GM23338 (cell line): ENCODE data around the gene CAMTA1. TPM values are rescaled to one million over a fixed set of nuclear protein-coding genes. Genes with fewer than 3 reads are reported as not detected.

ENCODE experiments used
- ATAC-seq: fragments of 200-7000 bp; cut with Tn5 transposase; 3 replicates; pipeline ENCODE4 v1.9.1; 2020
- DNase-seq: peaks from one replicate; pipeline ENCODE4 v3.0.0-alpha.2; 2015; ENCODE audit warnings: low spot score
- H2AFZ ChIP-seq: fragments of 200-600 bp; sonication (generic); 2 replicates; pipeline ENCODE4 v1.8.0; 2016; ENCODE audit warnings: antibody characterized with exemption, mild to moderate bottlenecking, moderate library complexity
- H3F3A ChIP-seq: fragments of 200-600 bp; sonication (generic); replicated peaks from 2 replicates; pipeline ENCODE4 v1.8.0; 2017; ENCODE audit warnings: antibody characterized with exemption, mixed run types, low read depth
- H3K27ac ChIP-seq: fragments of 200-600 bp; sonication (generic); 2 replicates; pipeline ENCODE4 v1.6.1; 2016; ENCODE audit warnings: low read depth
- H3K27me3 ChIP-seq: fragments of 200-600 bp; sonication (generic); 2 replicates; pipeline ENCODE4 v1.8.0; 2016; ENCODE audit warnings: mild to moderate bottlenecking, mixed run types, moderate library complexity; ENCODE audit not compliant: insufficient read depth
- H3K36me3 ChIP-seq: fragments of 200-600 bp; sonication (generic); 2 replicates; pipeline ENCODE4 v1.8.0; 2016; ENCODE audit warnings: mild to moderate bottlenecking; ENCODE audit not compliant: insufficient read depth
- H3K4me1 ChIP-seq: fragments of 200-600 bp; sonication (generic); 2 replicates; pipeline ENCODE4 v1.8.0; 2016; ENCODE audit warnings: mild to moderate bottlenecking, moderate library complexity; ENCODE audit not compliant: insufficient read depth
- H3K4me2 ChIP-seq: fragments of 200-600 bp; sonication (generic); 2 replicates; pipeline ENCODE4 v1.7.1; 2017; ENCODE audit warnings: mixed run types
- H3K4me3 ChIP-seq: fragments of 200-600 bp; sonication (generic); 2 replicates; pipeline ENCODE4 v1.6.1; 2016; ENCODE audit warnings: mixed run types
- H3K79me2 ChIP-seq: fragments of 200-600 bp; sonication (generic); replicated peaks from 2 replicates; pipeline ENCODE4 v1.8.0; 2017; ENCODE audit warnings: mild to moderate bottlenecking; ENCODE audit not compliant: insufficient read depth
- H3K9me2 ChIP-seq: fragments of 200-600 bp; sonication (generic); 2 replicates; pipeline ENCODE4 v1.8.0; 2017; ENCODE audit not compliant: insufficient read depth
- H4K20me1 ChIP-seq: fragments of 200-600 bp; sonication (generic); replicated peaks from 2 replicates; pipeline ENCODE4 v1.8.0; 2017; ENCODE audit warnings: mild to moderate bottlenecking; ENCODE audit not compliant: insufficient read depth
- H3K27ac Mint-ChIP-seq: 2 replicates; pipeline ENCODE4 v1.8.0; 2020; ENCODE audit warnings: inconsistent platforms, mild to moderate bottlenecking, moderate library complexity, mixed read lengths
- H3K27me3 Mint-ChIP-seq: 3 replicates; pipeline ENCODE4 v1.8.0; 2022; ENCODE audit warnings: low read depth, mild to moderate bottlenecking, moderate library complexity, mixed read lengths, inconsistent platforms; ENCODE audit not compliant: insufficient read depth, poor library complexity
- H3K36me3 Mint-ChIP-seq: 3 replicates; pipeline ENCODE4 v1.8.0; 2021; ENCODE audit warnings: low read depth, mild to moderate bottlenecking, inconsistent platforms, moderate library complexity, mixed read lengths
- H3K4me1 Mint-ChIP-seq: 3 replicates; pipeline ENCODE4 v1.8.0; 2020; ENCODE audit warnings: mild to moderate bottlenecking, inconsistent platforms, mixed read lengths
- H3K4me3 Mint-ChIP-seq: 3 replicates; pipeline ENCODE4 v1.8.0; 2021; ENCODE audit warnings: moderate library complexity, mild to moderate bottlenecking, inconsistent platforms, mixed read lengths
- H3K9me3 Mint-ChIP-seq: 3 replicates; pipeline ENCODE4 v1.8.0; 2020; ENCODE audit warnings: moderate library complexity, mild to moderate bottlenecking, inconsistent platforms, mixed read lengths
- CREB1 ChIP-seq: fragments of 250-450 bp; sonication (Bioruptor Pico); IDR thresholded peaks from 2 replicates; pipeline ENCODE4 v1.5.0; 2020; ENCODE audit warnings: low read depth, mild to moderate bottlenecking, moderate library complexity
- EZH2phosphoT487 ChIP-seq: fragments of 200-600 bp; sonication (generic); IDR thresholded peaks from one replicate; pipeline ENCODE4 v1.8.1; 2018; ENCODE audit warnings: antibody characterized with exemption; ENCODE audit not compliant: unreplicated experiment
- POLR2AphosphoS5 ChIP-seq: IDR thresholded peaks from 2 replicates; pipeline ENCODE4 v1.6.1; 2016; ENCODE audit warnings: antibody characterized with exemption, low read depth
- STAT1 ChIP-seq: IDR thresholded peaks from one replicate; pipeline ENCODE4 v1.6.1; 2016; ENCODE audit warnings: antibody characterized with exemption; ENCODE audit not compliant: unreplicated experiment
- ZNF114 ChIP-seq: fragments of 250-450 bp; sonication (Bioruptor Pico); IDR thresholded peaks from 2 replicates; pipeline ENCODE4 v1.5.0; 2020; ENCODE audit warnings: mild to moderate bottlenecking, moderate library complexity
- polyA plus RNA-seq: library from polyadenylated mRNA; unstranded; fragments of >200 nt; fragmentation: Nextera tagmentation; extraction: Ambion mirVana; gene quantifications from 2 replicates; pipeline ENCODE4 v1.2.1, GENCODE V29; 2016
- total RNA-seq: library from RNA; depleted of rRNA; stranded (reverse); fragments of >200 nt; shearing (Covaris generic); gene quantifications from 2 replicates; pipeline ENCODE4 v1.2.3, GENCODE V29; 2014
- TF ChIP-seq, protein P1 (sequence below): IDR thresholded peaks from 2 replicates; pipeline ENCODE4 v1.6.1; 2016; ENCODE audit warnings: antibody characterized with exemption
- TF ChIP-seq, protein P2 (sequence below), 2 experiments: fragments of 200-600 bp in 1 of 2; sonication (generic) in 1 of 2; conservative IDR thresholded peaks; 2 replicates each; pipeline versions ENCODE4 v1.5.1 to v1.6.1; 2016 to 2017; ENCODE audit warnings: antibody characterized with exemption in 2 of 2, low read depth in 2 of 2, mild to moderate bottlenecking in 2 of 2, moderate library complexity in 1 of 2
- TF ChIP-seq, protein P3 (sequence below): IDR thresholded peaks from one replicate; pipeline ENCODE4 v1.6.1; 2018; ENCODE audit warnings: antibody characterized with exemption; ENCODE audit not compliant: unreplicated experiment
- TF ChIP-seq, protein P4 (sequence below): fragments of 250-450 bp; sonication (Bioruptor Pico); IDR thresholded peaks from 2 replicates; pipeline ENCODE4 v1.5.0; 2020; ENCODE audit warnings: mild to moderate bottlenecking, moderate library complexity

Gene CAMTA1
- total and polyA plus RNA-seq, 2 experiments from 2014 or later, result 115 to 519 TPM

DNA sequence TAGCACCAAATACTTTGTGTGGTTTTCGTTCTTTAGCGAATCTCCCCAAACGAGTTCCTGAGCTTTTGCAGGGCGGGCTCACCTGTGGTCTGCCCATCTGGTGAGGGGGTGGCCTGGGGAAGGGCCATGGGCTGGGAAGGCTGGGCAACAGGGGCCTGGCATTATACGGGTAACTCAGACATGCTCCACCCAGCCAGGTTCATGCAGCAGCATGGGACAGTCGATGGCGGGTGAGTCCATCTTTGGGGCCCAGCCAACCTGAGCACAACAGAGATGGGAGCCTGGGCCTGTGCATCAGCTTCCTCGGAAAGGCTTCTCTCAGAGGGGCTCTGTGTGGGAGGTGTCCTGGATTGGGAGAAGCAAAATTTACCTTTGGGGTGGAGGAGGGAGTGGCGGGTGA lies 302.6 kb downstream of the CAMTA1 start:
- Mint-ChIP-seq H3K27ac (no peak overlapping the region), H3K4me1 (no peaks in the 10 kb centered on the region), H3K36me3 (no peaks in the 10 kb centered on the region), H3K4me3 (no peak overlapping the region), H3K9me3 (no peaks in the 10 kb centered on the region), H3K27me3 (no peaks in the 10 kb centered on the region)
- no peak for ATAC-seq
- H3K9me2 ChIP-seq, result no peaks in the 10 kb centered on the region
- DNase-seq, result no peak
- H2AFZ ChIP-seq, result no peak overlapping the region
- no peak overlapping the region for H3K27ac ChIP-seq
- no peaks in the 10 kb centered on the region for H4K20me1 ChIP-seq
- no peaks in the 10 kb centered on the region for H3K4me1 ChIP-seq
- H3K4me2 ChIP-seq, result no peak overlapping the region
- TF ChIP-seq, protein P1, sequence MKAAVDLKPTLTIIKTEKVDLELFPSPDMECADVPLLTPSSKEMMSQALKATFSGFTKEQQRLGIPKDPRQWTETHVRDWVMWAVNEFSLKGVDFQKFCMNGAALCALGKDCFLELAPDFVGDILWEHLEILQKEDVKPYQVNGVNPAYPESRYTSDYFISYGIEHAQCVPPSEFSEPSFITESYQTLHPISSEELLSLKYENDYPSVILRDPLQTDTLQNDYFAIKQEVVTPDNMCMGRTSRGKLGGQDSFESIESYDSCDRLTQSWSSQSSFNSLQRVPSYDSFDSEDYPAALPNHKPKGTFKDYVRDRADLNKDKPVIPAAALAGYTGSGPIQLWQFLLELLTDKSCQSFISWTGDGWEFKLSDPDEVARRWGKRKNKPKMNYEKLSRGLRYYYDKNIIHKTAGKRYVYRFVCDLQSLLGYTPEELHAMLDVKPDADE, result no peak
- no peak for TF ChIP-seq STAT1
- TF ChIP-seq POLR2AphosphoS5, result no peak
- no peak for TF ChIP-seq CREB1 (CRISPR knock-in tag)
- no peak for TF ChIP-seq ZNF114 (CRISPR knock-in tag)
- TF ChIP-seq, protein P2, sequence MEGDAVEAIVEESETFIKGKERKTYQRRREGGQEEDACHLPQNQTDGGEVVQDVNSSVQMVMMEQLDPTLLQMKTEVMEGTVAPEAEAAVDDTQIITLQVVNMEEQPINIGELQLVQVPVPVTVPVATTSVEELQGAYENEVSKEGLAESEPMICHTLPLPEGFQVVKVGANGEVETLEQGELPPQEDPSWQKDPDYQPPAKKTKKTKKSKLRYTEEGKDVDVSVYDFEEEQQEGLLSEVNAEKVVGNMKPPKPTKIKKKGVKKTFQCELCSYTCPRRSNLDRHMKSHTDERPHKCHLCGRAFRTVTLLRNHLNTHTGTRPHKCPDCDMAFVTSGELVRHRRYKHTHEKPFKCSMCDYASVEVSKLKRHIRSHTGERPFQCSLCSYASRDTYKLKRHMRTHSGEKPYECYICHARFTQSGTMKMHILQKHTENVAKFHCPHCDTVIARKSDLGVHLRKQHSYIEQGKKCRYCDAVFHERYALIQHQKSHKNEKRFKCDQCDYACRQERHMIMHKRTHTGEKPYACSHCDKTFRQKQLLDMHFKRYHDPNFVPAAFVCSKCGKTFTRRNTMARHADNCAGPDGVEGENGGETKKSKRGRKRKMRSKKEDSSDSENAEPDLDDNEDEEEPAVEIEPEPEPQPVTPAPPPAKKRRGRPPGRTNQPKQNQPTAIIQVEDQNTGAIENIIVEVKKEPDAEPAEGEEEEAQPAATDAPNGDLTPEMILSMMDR (conservative IDR thresholded peaks at IDR 0.05; ENCODE audit: low read depth in 2 of 2), result no peak
- TF ChIP-seq, protein P3, sequence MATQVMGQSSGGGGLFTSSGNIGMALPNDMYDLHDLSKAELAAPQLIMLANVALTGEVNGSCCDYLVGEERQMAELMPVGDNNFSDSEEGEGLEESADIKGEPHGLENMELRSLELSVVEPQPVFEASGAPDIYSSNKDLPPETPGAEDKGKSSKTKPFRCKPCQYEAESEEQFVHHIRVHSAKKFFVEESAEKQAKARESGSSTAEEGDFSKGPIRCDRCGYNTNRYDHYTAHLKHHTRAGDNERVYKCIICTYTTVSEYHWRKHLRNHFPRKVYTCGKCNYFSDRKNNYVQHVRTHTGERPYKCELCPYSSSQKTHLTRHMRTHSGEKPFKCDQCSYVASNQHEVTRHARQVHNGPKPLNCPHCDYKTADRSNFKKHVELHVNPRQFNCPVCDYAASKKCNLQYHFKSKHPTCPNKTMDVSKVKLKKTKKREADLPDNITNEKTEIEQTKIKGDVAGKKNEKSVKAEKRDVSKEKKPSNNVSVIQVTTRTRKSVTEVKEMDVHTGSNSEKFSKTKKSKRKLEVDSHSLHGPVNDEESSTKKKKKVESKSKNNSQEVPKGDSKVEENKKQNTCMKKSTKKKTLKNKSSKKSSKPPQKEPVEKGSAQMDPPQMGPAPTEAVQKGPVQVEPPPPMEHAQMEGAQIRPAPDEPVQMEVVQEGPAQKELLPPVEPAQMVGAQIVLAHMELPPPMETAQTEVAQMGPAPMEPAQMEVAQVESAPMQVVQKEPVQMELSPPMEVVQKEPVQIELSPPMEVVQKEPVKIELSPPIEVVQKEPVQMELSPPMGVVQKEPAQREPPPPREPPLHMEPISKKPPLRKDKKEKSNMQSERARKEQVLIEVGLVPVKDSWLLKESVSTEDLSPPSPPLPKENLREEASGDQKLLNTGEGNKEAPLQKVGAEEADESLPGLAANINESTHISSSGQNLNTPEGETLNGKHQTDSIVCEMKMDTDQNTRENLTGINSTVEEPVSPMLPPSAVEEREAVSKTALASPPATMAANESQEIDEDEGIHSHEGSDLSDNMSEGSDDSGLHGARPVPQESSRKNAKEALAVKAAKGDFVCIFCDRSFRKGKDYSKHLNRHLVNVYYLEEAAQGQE, result no peak
- TF ChIP-seq EZH2phosphoT487, result no peak
- TF ChIP-seq, protein P4, sequence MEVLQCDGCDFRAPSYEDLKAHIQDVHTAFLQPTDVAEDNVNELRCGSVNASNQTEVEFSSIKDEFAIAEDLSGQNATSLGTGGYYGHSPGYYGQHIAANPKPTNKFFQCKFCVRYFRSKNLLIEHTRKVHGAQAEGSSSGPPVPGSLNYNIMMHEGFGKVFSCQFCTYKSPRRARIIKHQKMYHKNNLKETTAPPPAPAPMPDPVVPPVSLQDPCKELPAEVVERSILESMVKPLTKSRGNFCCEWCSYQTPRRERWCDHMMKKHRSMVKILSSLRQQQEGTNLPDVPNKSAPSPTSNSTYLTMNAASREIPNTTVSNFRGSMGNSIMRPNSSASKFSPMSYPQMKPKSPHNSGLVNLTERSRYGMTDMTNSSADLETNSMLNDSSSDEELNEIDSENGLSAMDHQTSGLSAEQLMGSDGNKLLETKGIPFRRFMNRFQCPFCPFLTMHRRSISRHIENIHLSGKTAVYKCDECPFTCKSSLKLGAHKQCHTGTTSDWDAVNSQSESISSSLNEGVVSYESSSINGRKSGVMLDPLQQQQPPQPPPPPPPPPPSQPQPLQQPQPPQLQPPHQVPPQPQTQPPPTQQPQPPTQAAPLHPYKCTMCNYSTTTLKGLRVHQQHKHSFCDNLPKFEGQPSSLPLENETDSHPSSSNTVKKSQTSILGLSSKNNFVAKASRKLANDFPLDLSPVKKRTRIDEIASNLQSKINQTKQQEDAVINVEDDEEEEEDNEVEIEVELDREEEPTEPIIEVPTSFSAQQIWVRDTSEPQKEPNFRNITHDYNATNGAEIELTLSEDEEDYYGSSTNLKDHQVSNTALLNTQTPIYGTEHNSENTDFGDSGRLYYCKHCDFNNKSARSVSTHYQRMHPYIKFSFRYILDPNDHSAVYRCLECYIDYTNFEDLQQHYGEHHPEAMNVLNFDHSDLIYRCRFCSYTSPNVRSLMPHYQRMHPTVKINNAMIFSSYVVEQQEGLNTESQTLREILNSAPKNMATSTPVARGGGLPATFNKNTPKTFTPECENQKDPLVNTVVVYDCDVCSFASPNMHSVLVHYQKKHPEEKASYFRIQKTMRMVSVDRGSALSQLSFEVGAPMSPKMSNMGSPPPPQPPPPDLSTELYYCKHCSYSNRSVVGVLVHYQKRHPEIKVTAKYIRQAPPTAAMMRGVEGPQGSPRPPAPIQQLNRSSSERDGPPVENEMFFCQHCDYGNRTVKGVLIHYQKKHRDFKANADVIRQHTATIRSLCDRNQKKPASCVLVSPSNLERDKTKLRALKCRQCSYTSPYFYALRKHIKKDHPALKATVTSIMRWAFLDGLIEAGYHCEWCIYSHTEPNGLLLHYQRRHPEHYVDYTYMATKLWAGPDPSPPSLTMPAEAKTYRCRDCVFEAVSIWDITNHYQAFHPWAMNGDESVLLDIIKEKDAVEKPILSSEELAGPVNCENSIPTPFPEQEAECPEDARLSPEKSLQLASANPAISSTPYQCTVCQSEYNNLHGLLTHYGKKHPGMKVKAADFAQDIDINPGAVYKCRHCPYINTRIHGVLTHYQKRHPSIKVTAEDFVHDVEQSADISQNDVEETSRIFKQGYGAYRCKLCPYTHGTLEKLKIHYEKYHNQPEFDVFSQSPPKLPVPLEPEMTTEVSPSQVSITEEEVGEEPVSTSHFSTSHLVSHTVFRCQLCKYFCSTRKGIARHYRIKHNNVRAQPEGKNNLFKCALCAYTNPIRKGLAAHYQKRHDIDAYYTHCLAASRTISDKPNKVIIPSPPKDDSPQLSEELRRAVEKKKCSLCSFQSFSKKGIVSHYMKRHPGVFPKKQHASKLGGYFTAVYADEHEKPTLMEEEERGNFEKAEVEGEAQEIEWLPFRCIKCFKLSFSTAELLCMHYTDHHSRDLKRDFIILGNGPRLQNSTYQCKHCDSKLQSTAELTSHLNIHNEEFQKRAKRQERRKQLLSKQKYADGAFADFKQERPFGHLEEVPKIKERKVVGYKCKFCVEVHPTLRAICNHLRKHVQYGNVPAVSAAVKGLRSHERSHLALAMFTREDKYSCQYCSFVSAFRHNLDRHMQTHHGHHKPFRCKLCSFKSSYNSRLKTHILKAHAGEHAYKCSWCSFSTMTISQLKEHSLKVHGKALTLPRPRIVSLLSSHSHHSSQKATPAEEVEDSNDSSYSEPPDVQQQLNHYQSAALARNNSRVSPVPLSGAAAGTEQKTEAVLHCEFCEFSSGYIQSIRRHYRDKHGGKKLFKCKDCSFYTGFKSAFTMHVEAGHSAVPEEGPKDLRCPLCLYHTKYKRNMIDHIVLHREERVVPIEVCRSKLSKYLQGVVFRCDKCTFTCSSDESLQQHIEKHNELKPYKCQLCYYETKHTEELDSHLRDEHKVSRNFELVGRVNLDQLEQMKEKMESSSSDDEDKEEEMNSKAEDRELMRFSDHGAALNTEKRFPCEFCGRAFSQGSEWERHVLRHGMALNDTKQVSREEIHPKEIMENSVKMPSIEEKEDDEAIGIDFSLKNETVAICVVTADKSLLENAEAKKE (CRISPR knock-in tag), result no peak
- no peaks in the 10 kb centered on the region for H3F3A ChIP-seq
- H3K79me2 ChIP-seq, result no peaks in the 10 kb centered on the region
- H3K27me3 ChIP-seq, result no peaks in the 10 kb centered on the region
- H3K36me3 ChIP-seq, result no peaks in the 10 kb centered on the region
- H3K4me3 ChIP-seq, result no peak overlapping the region
